Erythroblast (primary cell): Measurements from ENCODE around the gene SIGLEC5.

Source experiments
- DNase-seq, 2 experiments: peaks; one replicate each; lab custom pipeline; 2025; lab: John Stamatoyannopoulos, UW
- GATA1 ChIP-seq: IDR thresholded peaks from 2 replicates; pipeline ENCODE4 v1.6.1; 2011; ENCODE audit warnings: low read depth, mild to moderate bottlenecking, control low read depth, low read length, moderate library complexity
- POLR2A ChIP-seq: IDR thresholded peaks from 2 replicates; pipeline ENCODE4 v1.6.1; 2011; ENCODE audit warnings: mild to moderate bottlenecking, low read length

SIGLEC5 gene

GRCh38 chr19:51644636-51645271 lies 14.6 kb upstream of the SIGLEC5 start:
- TF ChIP-seq POLR2A (no peak), GATA1 (no peak)
- no peak for DNase-seq

DNA sequence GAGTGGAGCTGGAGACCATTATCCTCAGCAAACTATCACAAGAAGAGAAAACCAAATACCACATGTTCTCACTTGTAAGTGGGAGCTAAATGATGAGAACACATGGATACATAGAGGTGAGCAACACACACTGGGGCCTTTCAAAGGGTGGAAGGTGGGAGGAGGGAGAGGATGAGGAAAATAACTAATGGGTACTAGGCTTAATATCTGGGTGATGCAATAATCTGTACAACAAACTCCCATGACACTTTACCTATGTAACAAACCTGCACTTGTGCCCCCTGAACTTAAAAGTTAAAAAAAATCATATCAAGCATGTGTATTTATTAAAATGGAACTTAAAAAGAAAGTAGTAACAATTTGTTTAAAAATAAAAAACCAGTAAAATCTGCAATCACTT lies 11.4 kb upstream of the SIGLEC5 start:
- no peak for TF ChIP-seq POLR2A
- no peak for TF ChIP-seq GATA1
- DNase-seq = no peak

DNA sequence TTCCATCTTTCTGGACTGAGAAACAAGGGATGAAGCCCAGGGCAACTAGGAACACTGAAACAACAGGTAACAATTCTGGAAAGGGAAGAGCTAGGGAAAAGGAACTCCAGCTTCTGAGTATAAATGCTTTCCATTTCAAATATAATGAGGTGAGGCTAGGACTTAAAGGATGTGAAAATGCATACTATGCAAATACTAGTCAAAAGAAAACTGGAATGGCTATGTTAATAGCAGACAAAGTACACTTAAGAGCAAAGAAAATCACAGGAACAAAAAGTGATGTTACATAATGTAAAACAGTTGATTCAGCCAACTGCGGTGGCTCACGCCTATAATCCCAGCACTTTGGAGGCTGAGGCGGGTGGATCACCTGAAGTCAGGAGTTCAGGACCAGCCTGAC lies 10.2 kb upstream of the SIGLEC5 start:
- no peak for DNase-seq
- no peak for TF ChIP-seq POLR2A
- TF ChIP-seq GATA1 = no peak

- no peak for TF ChIP-seq POLR2A
- TF ChIP-seq GATA1 = no peak
- no peak for DNase-seq
Observed at GRCh38 chr19:51639916-51640315, 9.7 kb upstream of the SIGLEC5 start.

GRCh38 chr19:51637362-51637978 lies 7.3 kb upstream of the SIGLEC5 start:
- no peak for DNase-seq
- no peak for TF ChIP-seq POLR2A

GRCh38 chr19:51632126-51632525 lies 1.9 kb upstream of the SIGLEC5 start:
- no peak for DNase-seq
- no peak for TF ChIP-seq POLR2A
- no peak for TF ChIP-seq GATA1

DNA sequence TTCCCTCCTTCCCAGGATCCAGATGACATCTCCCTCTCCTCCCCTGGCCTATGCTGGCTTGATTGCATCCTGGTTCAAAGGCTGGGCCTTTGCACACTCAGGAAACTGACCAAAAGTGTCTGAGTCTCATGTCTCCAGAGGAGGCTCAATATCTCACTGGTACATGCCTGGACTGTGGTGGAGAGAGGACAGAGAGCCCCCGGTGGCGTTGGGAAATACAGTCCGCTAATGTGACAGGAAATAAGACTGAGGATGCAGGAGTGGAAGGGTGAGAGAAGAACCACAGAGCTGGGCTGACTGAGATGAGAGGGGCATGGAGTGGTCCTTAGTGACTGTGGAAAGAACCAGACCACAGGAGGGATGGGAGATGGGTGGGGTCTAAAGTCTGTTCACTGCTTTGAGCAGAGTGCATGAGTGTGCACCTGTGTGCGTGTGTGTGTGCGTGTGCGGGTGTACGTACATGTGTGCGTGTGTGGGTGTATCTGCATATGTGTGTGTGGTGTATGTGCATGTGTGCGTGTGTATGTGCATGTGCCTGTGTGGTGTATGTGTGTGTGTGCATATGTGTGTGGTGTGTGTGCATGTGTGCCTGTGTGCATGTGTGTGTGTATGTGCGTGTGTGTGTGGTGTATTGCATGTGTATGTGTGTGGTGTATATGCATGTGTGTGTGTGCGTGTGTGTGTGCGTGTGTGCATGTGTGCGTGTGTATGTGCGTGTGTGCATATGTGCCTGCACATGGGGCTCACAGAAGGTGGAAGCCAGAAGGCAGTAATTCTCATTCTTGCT lies 1.9 kb downstream of the SIGLEC5 start:
- TF ChIP-seq GATA1 (no peak), POLR2A (no peak)
- no peak for DNase-seq

GRCh38 chr19:51627491-51628138 lies 2.6 kb downstream of the SIGLEC5 start:
- TF ChIP-seq POLR2A (no peak), GATA1 (no peak)
- DNase-seq = no peak

DNA sequence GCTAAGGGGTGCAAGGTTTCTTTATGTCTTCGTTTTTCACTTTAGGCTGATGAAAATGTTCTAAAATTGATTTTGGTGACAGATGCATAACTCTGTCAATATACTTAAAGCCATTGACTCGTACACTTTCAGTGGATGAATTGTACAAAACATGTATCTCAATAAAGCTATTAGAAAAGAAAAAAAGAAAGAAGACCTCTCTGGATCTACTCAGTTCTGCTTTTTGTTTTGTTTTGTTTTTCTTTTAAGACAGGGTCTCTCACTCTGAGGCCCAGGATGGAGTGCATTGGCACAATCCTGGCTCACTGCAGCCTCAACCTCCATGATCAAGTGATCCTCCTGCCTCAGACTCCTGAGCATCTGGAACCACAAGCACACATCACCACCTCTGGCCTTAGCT lies 3.5 kb downstream of the SIGLEC5 start:
- no peak for TF ChIP-seq POLR2A

DNA sequence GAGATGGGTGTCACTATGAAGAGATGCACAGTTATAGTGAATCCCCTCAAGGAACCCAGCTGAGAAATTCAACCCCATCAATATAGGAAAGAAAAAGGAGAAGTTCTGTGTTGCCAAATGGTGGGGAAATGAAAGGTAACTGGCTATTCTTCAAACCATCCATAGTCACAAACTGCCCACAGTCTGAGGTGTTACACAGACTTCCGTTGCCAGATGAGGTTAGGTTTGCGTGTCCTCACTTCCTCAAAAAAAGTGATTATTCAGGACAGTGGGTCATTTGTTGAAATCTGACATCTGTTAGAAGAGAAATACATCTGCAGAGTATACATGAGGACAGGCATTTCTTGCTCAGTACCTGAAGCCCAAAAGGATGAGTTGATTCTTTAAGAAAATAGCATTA lies 9.0 kb downstream of the SIGLEC5 start:
- DNase-seq = no peak
- TF ChIP-seq GATA1 (no peak), POLR2A (no peak)

More for the DNA sequence above, 3.5 kb downstream of the SIGLEC5 start:
- no peak for DNase-seq

GRCh38 chr19:51615991-51616390 lies 14.2 kb downstream of the SIGLEC5 start:
- no peak for TF ChIP-seq POLR2A
- no peak for TF ChIP-seq GATA1
- no peak for DNase-seq

DNA sequence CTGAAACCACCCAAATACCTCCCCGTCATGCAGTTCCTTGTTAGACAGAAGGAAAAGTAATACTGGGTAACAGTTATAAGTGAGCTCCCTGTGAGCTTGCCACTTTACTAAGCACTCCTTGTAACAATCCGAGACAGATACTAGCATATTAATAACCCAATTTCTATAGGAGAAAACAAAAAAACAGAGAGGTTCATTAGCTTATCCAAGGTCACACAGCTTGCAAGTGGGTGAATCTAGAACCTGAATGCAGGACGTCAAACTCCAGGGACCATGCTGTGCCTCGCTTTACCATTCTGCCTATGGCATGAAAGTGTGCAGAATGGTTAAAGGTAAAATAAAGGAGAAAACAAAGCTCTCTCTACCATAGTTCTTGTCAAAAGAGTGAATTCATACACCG lies 15.4 kb downstream of the SIGLEC5 start:
- no peak for DNase-seq
- TF ChIP-seq POLR2A (no peak), GATA1 (no peak)

GRCh38 chr19:51610576-51610975 lies 19.6 kb downstream of the SIGLEC5 start:
- TF ChIP-seq POLR2A (no peak), GATA1 (no peak)
- DNase-seq = no peak
